WTC11 (cell line): ENCODE data around the gene SKIC8. TPM values are rescaled to one million over a fixed set of nuclear protein-coding genes. Genes with fewer than 3 reads are reported as not detected.
A peak's percentile ranks its signal among the peaks of the same experiment; 100 is the strongest.

ENCODE experiments used
- ATAC-seq: fragments of 200-7000 bp; cut with Tn5 transposase; 2 replicates; pipeline ENCODE4 v1.10.0; 2021; ENCODE audit warnings: mild to moderate bottlenecking, moderate library complexity
- CTCF ChIA-PET: fragments of 300-600 bp; sonication (Branson Sonifier 250); formaldehyde crosslinking; loops from one replicate; lab custom pipeline; 2021; ENCODE audit warnings: antibody characterized with exemption; lab: Charles Lee
- POLR2A ChIA-PET: fragments of 350-600 bp; sonication (Branson Sonifier 250); formaldehyde crosslinking; loops from one replicate; lab custom pipeline; 2021; ENCODE audit warnings: antibody characterized with exemption; lab: Charles Lee
- DNase-seq: peaks from one replicate; pipeline ENCODE4 v3.0.0; 2021; ENCODE audit warnings: low spot score
- H3K27ac Mint-ChIP-seq: 2 replicates; pipeline ENCODE4 v1.8.0; 2021; ENCODE audit warnings: mixed read lengths
- H3K27me3 Mint-ChIP-seq: 2 replicates; pipeline ENCODE4 v1.8.0; 2021; ENCODE audit warnings: low read depth, mild to moderate bottlenecking, moderate library complexity, mixed read lengths
- H3K36me3 Mint-ChIP-seq: 2 replicates; pipeline ENCODE4 v1.8.0; 2021; ENCODE audit warnings: mixed read lengths
- H3K4me1 Mint-ChIP-seq: 2 replicates; pipeline ENCODE4 v1.8.0; 2022; ENCODE audit warnings: mixed read lengths
- H3K4me3 Mint-ChIP-seq: 2 replicates; pipeline ENCODE4 v1.8.0; 2021; ENCODE audit warnings: mild to moderate bottlenecking, moderate library complexity, mixed read lengths
- H3K9me3 Mint-ChIP-seq: 2 replicates; pipeline ENCODE4 v1.8.0; 2021; ENCODE audit warnings: mixed read lengths
- E2F1 ChIP-seq: sonication (generic); formaldehyde crosslinking; IDR thresholded peaks from 2 replicates; pipeline ENCODE4 v1.8.0; 2022; ENCODE audit warnings: mild to moderate bottlenecking, missing genetic modification reagents
- FOXJ3 ChIP-seq: sonication (generic); formaldehyde crosslinking; IDR thresholded peaks from 2 replicates; pipeline ENCODE4 v1.9.0; 2021; ENCODE audit warnings: missing genetic modification reagents, mild to moderate bottlenecking, borderline replicate concordance
- JAZF1 ChIP-seq: fragments of 250-450 bp; sonication (Bioruptor Pico); IDR thresholded peaks from 2 replicates; pipeline ENCODE4 v1.9.0; 2021; ENCODE audit warnings: moderate library complexity, mild to moderate bottlenecking, inconsistent platforms
- PRDM15 ChIP-seq: sonication (generic); formaldehyde crosslinking; IDR thresholded peaks from 2 replicates; pipeline ENCODE4 v1.8.0; 2022; ENCODE audit warnings: missing genetic modification reagents
- SP1 ChIP-seq: sonication (generic); formaldehyde crosslinking; conservative IDR thresholded peaks from 2 replicates; pipeline ENCODE4 v1.8.1; 2022; ENCODE audit warnings: missing genetic modification reagents
- TEAD1 ChIP-seq: sonication (generic); formaldehyde crosslinking; IDR thresholded peaks from 2 replicates; pipeline ENCODE4 v1.8.0; 2022; ENCODE audit warnings: mild to moderate bottlenecking, missing genetic modification reagents
- TP53 ChIP-seq: sonication (generic); formaldehyde crosslinking; IDR thresholded peaks from 2 replicates; pipeline ENCODE4 v1.8.1; 2023; ENCODE audit warnings: mild to moderate bottlenecking, missing genetic modification reagents
- ZMAT4 ChIP-seq: fragments of 250-450 bp; sonication (Bioruptor Pico); IDR thresholded peaks from 2 replicates; pipeline ENCODE4 v1.9.0; 2021; ENCODE audit warnings: mild to moderate bottlenecking
- ZNF121 ChIP-seq: sonication (generic); formaldehyde crosslinking; IDR thresholded peaks from 2 replicates; pipeline ENCODE4 v1.8.0; 2023; ENCODE audit warnings: missing genetic modification reagents
- ZNF671 ChIP-seq: fragments of 250-450 bp; sonication (Bioruptor Pico); IDR thresholded peaks from 2 replicates; pipeline ENCODE4 v1.8.0; 2021; ENCODE audit warnings: mild to moderate bottlenecking
- total RNA-seq: library from RNA; stranded (reverse); gene quantifications from 3 replicates; pipeline ENCODE4 v1.2.3, GENCODE V29; 2021
- TF ChIP-seq, protein P1 (sequence below): sonication (generic); formaldehyde crosslinking; IDR thresholded peaks from 2 replicates; pipeline ENCODE4 v1.8.1; 2022; ENCODE audit warnings: low read depth, mild to moderate bottlenecking, moderate library complexity, missing genetic modification reagents, borderline replicate concordance
- TF ChIP-seq, protein P2 (sequence below): fragments of 200-600 bp; IDR thresholded peaks from 2 replicates; pipeline ENCODE4 v1.8.0; 2022; ENCODE audit warnings: antibody characterized with exemption
- TF ChIP-seq, protein P3 (sequence below): fragments of 250-450 bp; sonication (Bioruptor Pico); conservative IDR thresholded peaks from 2 replicates; pipeline ENCODE4 v1.9.0; 2021; ENCODE audit warnings: mild to moderate bottlenecking

Gene SKIC8
- total RNA-seq, 1 experiment from 2014 or later: 55.6 TPM

DNA sequence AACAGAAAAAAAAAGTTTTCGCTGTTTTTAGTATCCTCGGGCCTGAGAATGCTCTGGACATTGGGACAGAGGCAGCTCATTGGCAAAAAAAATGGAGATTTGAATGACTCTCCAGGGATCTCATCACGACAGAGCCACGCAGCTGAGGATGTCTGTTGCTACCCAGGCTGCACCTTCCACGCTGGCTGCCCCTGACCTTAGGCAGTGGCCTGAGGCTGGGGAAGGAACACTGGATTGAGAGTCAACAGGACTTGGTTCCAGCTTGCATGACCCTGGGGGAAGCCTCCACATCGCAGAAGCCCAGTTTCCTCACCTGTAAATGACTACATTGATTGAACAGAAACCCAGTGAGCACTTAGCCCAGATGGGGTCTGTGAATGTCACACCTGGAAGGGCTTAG is 56.4 kb downstream of the SKIC8 start:
- Mint-ChIP-seq H3K4me1 (peaks cover 30% of the 10 kb centered on the region), H3K27me3 (peaks cover 3% of the 10 kb centered on the region), H3K27ac (peak overlapping the region; percentile 83), H3K9me3 (peaks cover 13% of the 10 kb centered on the region), H3K36me3 (peaks cover 5% of the 10 kb centered on the region), H3K4me3 (no peak overlapping the region)
- TF ChIP-seq ZNF671 (CRISPR knock-in tag) (no peak), JAZF1 (CRISPR knock-in tag) (no peak), PRDM15 (CRISPR knock-in tag) (no peak)
- TF ChIP-seq, protein P1, sequence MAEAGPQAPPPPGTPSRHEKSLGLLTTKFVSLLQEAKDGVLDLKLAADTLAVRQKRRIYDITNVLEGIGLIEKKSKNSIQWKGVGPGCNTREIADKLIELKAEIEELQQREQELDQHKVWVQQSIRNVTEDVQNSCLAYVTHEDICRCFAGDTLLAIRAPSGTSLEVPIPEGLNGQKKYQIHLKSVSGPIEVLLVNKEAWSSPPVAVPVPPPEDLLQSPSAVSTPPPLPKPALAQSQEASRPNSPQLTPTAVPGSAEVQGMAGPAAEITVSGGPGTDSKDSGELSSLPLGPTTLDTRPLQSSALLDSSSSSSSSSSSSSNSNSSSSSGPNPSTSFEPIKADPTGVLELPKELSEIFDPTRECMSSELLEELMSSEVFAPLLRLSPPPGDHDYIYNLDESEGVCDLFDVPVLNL (CRISPR knock-in tag): no peak
- no peak for DNase-seq
- POLR2A ChIA-PET: interaction anchor here (0.7 kb wide), 1 partner anchor 323 kb away, joined by 4 read pairs; no protein-coding TSS in a partner anchor
- ATAC-seq: peak; percentile 1; the same call in 1 of the 2 replicates
- CTCF ChIA-PET: interaction anchor here (0.6 to 4.7 kb wide), 15 partner anchors 8 to 343 kb away, joined by 3 to 46 read pairs (median 4); partner anchors contain the start of genes CIB2 and SKIC8

DNA sequence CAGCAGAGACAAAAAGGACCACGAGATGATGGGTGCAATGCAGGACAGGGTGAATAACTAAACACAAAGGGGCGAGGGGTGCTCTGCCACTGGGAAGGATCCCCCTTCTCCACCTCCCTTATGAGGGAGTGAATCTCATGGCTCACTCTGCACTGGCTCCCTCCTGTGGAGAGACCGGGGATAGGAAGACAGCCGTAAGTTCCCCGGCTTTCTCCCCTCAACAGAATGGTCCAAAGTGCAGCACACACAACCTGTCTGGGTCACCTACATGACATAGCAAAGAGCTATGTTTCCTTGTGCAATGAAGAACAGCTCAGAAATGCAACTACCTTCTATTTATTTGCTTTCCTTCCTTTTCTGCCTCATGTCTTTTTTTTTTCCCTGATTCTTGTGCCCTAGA is 57.3 kb downstream of the SKIC8 start:
- H3K9me3 Mint-ChIP-seq: peaks cover 10% of the 10 kb centered on the region
- no peak for TF ChIP-seq ZMAT4 (CRISPR knock-in tag)
- TF ChIP-seq, protein P2, sequence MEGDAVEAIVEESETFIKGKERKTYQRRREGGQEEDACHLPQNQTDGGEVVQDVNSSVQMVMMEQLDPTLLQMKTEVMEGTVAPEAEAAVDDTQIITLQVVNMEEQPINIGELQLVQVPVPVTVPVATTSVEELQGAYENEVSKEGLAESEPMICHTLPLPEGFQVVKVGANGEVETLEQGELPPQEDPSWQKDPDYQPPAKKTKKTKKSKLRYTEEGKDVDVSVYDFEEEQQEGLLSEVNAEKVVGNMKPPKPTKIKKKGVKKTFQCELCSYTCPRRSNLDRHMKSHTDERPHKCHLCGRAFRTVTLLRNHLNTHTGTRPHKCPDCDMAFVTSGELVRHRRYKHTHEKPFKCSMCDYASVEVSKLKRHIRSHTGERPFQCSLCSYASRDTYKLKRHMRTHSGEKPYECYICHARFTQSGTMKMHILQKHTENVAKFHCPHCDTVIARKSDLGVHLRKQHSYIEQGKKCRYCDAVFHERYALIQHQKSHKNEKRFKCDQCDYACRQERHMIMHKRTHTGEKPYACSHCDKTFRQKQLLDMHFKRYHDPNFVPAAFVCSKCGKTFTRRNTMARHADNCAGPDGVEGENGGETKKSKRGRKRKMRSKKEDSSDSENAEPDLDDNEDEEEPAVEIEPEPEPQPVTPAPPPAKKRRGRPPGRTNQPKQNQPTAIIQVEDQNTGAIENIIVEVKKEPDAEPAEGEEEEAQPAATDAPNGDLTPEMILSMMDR: peak; percentile 42
- TF ChIP-seq E2F1: no peak
- TF ChIP-seq FOXJ3: no peak
- H3K27ac Mint-ChIP-seq: no peak overlapping the region
- peak; percentile 21; the same call in 1 of the 2 replicates for ATAC-seq
- peaks cover 5% of the 10 kb centered on the region for H3K36me3 Mint-ChIP-seq
- POLR2A ChIA-PET: no interaction called here
- H3K4me1 Mint-ChIP-seq: peaks cover 30% of the 10 kb centered on the region
- H3K27me3 Mint-ChIP-seq: no peaks in the 10 kb centered on the region; the same call in 1 of the 2 replicates
- DNase-seq: peak; percentile 71
- H3K4me3 Mint-ChIP-seq: no peak overlapping the region
- CTCF ChIA-PET: interaction anchor here (0.8 to 4.7 kb wide), 13 partner anchors 9 to 342 kb away, joined by 3 to 46 read pairs (median 4); partner anchors contain the start of genes CIB2 and SKIC8

- ChIA-PET POLR2A (no interaction called here), CTCF (interaction anchor here (0.9 to 4.7 kb wide), 11 partner anchors 18 to 282 kb away, joined by 3 to 46 read pairs (median 4); partner anchors contain the start of gene CIB2)
- DNase-seq (peak; percentile 95), ATAC-seq (peak; percentile 76)
- H3K36me3 Mint-ChIP-seq: no peaks in the 10 kb centered on the region; the same call in none of the 2 replicates
- peaks cover 32% of the 10 kb centered on the region for H3K4me1 Mint-ChIP-seq
- H3K27me3 Mint-ChIP-seq: no peaks in the 10 kb centered on the region; the same call in 1 of the 2 replicates
- no peak overlapping the region for H3K27ac Mint-ChIP-seq
- peaks cover 3% of the 10 kb centered on the region; the same call in 1 of the 2 replicates for H3K9me3 Mint-ChIP-seq
- H3K4me3 Mint-ChIP-seq: no peak overlapping the region
- TF ChIP-seq, protein P3, sequence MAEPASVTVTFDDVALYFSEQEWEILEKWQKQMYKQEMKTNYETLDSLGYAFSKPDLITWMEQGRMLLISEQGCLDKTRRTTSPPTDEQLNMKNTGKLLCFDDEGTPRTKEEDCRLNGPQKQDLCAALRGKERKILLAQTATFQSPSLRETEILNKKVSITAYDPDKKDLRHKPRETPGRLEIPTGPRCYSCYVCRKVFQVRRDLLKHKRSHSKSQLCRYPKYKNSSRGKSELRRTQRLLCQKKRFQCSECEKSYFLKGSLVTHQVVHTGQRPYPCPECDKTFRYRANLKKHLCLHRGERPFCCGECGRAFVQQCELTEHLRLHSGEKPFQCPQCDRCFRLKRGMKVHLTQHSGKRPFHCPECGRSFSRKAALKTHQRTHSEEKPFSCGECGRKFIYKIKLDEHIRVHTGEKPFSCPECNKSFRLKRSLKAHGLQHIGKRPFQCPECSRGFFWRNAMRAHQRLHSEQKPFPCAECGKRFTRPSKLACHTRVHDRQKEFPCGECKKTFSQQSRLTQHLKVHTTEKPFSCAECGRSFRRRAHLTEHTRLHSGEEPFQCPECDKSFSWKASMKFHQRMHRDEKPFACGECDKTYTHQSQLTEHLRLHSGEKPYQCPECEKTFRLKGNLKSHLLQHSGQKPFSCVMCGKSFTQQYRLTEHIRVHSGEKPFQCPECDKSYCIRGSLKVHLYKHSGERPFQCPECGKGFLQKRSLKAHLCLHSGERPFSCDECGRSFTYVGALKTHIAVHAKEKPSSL (CRISPR knock-in tag): no peak
- TF ChIP-seq SP1 (CRISPR knock-in tag) (peak; percentile 51; the same call in 1 of the 2 replicates), TEAD1 (CRISPR knock-in tag) (no peak), ZNF121 (CRISPR knock-in tag) (peak; percentile 91), TP53 (CRISPR knock-in tag) (0 out of 2 replicates have a peak, but pooled peaks have one; percentile 30)
- TF ChIP-seq, protein P2: peak; percentile 83
Observed at GRCh38 chr15:78241017-78241416, 58.4 kb downstream of the SKIC8 start.
